SK-N-SH treated with all-trans-retinoic acid at 6 μM for 48 hours (cell line): Measurements from ENCODE around the gene METTL26.

Experiments
- SNAI2 ChIP-seq: fragments of 250-450 bp; sonication (Bioruptor Pico); IDR thresholded peaks from 2 replicates; pipeline ENCODE4 v1.5.0; 2020; ENCODE audit warnings: mild to moderate bottlenecking, moderate library complexity
- TOX ChIP-seq: fragments of 250-450 bp; sonication (Bioruptor Pico); IDR thresholded peaks from 2 replicates; pipeline ENCODE4 v1.8.0; 2021; ENCODE audit warnings: mild to moderate bottlenecking, moderate library complexity, borderline replicate concordance
- ZC3H10 ChIP-seq: fragments of 250-450 bp; sonication (Bioruptor Pico); IDR thresholded peaks from 2 replicates; pipeline ENCODE4 v1.5.1; 2021; ENCODE audit warnings: mild to moderate bottlenecking, moderate library complexity
- ZFP30 ChIP-seq: fragments of 450-650 bp; formaldehyde crosslinking; IDR thresholded peaks from 2 replicates; pipeline ENCODE4 v1.5.0; 2022; ENCODE audit warnings: mild to moderate bottlenecking, moderate library complexity

GRCh38 chr16:629833-630248, 6.3 kb downstream of the METTL26 start:
- TF ChIP-seq TOX (CRISPR knock-in tag) (no peak), ZC3H10 (CRISPR knock-in tag) (no peak), SNAI2 (no peak), ZFP30 (no peak)
